Measurements from ENCODE around the gene MSH3.

Gene MSH3

DNA sequence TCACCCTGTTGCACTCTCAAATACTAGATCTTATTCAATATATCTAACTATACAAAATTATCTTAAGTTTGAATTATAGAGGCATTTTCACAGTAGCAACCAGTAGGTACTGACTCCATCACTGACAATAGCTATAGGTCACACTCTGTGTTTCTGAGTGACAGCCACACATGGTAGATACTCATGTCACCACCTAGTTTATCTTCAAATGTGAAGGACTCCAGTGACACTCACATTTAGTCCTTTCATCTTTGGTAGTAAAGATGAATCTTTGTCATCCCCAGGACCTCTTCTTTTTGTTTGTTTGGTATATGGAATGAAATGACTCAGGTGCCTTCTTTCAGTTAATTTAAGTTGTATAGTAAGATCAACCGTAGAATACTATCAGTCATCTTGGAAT lies 102.8 kb downstream of the MSH3 start:
- H3K4me3 ChIP-seq (ENCODE audit: low read depth, low read length) = no peak overlapping the region
- TF ChIP-seq, protein P1, sequence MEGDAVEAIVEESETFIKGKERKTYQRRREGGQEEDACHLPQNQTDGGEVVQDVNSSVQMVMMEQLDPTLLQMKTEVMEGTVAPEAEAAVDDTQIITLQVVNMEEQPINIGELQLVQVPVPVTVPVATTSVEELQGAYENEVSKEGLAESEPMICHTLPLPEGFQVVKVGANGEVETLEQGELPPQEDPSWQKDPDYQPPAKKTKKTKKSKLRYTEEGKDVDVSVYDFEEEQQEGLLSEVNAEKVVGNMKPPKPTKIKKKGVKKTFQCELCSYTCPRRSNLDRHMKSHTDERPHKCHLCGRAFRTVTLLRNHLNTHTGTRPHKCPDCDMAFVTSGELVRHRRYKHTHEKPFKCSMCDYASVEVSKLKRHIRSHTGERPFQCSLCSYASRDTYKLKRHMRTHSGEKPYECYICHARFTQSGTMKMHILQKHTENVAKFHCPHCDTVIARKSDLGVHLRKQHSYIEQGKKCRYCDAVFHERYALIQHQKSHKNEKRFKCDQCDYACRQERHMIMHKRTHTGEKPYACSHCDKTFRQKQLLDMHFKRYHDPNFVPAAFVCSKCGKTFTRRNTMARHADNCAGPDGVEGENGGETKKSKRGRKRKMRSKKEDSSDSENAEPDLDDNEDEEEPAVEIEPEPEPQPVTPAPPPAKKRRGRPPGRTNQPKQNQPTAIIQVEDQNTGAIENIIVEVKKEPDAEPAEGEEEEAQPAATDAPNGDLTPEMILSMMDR (IDR thresholded peaks at IDR 0.05; ENCODE audit: borderline replicate concordance, insufficient read depth, low read depth, low read length) = no peak

DNA sequence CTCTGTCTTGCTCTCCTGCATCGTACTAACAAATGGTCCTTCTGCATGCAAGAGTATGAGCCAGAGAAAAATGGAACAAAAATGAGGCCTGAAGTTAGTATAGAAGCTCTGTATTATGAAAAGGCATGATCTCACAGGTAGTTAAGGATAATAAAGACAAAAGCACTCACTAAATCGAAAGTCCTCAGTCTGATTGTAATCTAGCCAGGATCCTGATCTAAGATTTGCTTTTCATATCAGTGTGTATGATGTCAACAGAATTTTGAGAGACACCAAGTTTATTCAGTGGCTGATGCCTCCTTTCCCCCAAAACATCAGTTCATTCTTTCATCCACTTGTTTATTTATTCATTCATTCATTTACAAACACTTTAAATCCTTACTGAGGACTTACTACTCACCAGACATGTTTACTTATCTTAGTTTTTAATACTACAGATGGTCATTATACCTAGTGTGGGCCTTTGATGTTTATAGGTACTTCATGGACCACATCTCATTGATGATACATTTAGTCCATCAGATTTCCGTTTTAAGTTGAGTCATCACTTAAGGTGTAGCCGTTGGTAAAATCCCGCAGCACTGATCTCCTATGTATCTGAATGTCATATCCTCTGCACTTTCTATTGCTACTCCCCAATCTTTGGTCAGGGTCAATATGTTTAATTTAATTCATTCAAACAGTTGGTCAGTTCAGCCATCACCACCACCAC lies 105.6 kb downstream of the MSH3 start:
- no peak overlapping the region for H3K4me3 ChIP-seq (ENCODE audit: low read depth, low read length)
- TF ChIP-seq, protein P1 (IDR thresholded peaks at IDR 0.05; ENCODE audit: borderline replicate concordance, insufficient read depth, low read depth, low read length) = no peak

DNA sequence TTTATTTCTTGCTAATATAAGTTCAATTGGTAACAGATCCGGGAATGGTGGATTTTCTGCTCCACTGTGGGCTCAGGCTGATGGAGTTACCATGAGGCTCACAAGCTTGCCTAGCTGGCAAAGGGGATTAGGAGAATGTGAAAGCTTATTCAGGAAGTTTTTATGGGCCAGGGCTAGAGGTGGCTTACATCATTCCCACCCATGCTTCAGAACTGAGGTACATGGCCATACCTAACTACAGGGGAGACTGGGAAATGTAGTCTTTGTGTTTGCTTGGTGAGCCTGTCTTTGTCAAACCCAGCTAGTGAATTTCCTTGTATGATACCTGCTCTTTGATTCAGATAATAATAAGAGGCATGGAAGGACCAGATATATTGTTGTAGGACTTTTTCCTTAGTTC lies 106.2 kb downstream of the MSH3 start:
- H3K4me3 ChIP-seq (ENCODE audit: low read depth, low read length) = no peak overlapping the region
- TF ChIP-seq, protein P1 (IDR thresholded peaks at IDR 0.05; ENCODE audit: borderline replicate concordance, insufficient read depth, low read depth, low read length) = no peak

DNA sequence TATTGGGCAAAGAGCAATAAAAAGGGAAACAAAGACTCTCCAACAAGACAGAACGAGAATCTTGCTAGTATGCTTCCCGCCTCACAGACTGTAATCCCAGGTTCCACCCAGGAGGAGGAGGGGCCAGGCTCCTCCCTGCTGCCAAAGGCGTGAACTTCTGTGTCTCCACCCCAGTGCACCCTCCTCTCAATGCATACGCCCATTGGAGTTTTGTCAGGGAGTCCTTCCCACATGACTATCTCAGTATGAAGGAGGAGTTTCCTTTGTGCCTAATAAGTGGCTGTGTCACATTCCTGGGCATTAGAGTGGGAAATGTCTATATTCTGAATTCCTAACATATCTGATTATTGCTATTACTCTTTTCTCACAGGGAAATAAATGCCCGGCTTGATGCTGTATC lies 106.7 kb downstream of the MSH3 start:
- H3K4me3 ChIP-seq (ENCODE audit: low read depth, low read length) = no peak overlapping the region
- TF ChIP-seq, protein P1 (IDR thresholded peaks at IDR 0.05; ENCODE audit: borderline replicate concordance, insufficient read depth, low read depth, low read length) = no peak

DNA sequence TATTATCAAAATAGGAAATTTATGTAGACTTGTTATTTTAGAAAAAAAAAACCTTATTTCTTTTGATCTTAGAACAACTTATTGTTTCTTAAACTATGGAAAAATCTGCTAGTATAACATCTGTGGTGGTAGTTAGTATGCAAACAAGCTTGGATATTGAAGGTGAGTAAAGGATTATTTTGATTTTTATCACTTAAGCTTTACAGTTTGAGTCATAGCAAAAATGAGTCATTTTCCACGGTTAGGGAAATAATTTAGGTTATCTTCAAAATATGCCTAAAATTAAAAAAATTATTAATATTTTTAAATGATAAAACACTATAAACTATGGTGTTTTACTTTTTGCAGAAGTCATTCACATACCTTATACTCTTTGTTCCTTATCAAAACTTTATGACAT lies 107.5 kb downstream of the MSH3 start:
- TF ChIP-seq, protein P1 (IDR thresholded peaks at IDR 0.05; ENCODE audit: borderline replicate concordance, insufficient read depth, low read depth, low read length) = no peak
- H3K4me3 ChIP-seq (ENCODE audit: low read depth, low read length) = no peak overlapping the region

DNA sequence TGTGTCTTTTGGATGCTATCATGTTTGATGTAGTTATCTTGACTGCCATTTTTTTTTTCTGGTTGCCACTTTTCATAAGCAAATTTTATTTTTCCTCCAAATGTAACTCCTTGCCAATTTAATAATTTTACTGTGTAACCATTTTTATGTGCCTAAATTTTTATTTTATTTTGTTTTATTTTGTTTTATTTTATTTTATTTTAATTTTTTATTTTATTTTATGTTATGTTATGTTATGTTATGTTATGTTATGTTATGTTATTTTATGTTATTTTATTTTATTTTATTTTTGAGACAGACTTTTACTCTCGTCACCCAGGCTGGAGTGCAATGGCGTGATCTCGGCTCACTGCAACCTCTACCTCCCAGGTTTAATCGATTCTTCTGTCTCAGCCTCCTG lies 108.1 kb downstream of the MSH3 start:
- no peak overlapping the region for H3K4me3 ChIP-seq (ENCODE audit: low read depth, low read length)
- TF ChIP-seq, protein P1 (IDR thresholded peaks at IDR 0.05; ENCODE audit: borderline replicate concordance, insufficient read depth, low read depth, low read length) = no peak

DNA sequence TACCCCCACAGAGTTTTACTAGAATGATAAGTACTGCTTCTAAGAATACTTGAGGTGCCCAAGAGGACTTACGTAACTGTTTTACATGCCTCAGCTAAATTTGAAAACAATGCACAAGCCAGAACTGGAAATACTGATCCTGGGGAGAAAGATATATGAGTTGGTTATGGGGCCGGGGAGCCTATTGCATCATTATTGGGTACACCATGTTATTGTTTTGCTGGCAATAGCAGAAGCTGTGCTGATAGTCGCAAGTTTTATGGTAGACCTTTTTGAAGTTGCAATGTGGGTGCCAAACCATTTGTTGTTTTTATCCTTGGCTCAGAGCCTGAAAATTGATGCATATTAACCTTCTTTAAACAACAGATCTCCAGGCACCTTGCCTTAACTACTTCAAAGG lies 108.8 kb downstream of the MSH3 start:
- TF ChIP-seq, protein P1 (IDR thresholded peaks at IDR 0.05; ENCODE audit: borderline replicate concordance, insufficient read depth, low read depth, low read length) = no peak

More for the DNA sequence above, 108.8 kb downstream of the MSH3 start:
- H3K4me3 ChIP-seq (ENCODE audit: low read depth, low read length) = no peak overlapping the region

Data from GM12875 (cell line).